Measurements from ENCODE around the gene APEH. TPM values are rescaled to one million over a fixed set of nuclear protein-coding genes. Genes with fewer than 3 reads are reported as not detected.

APEH gene
- total RNA-seq, 1 experiment from 2014 or later, result 246 TPM

- intact Hi-C loops (cut with micrococcal nuclease), result no loop called here
- no peak overlapping the region for H3K27ac ChIP-seq (ENCODE audit: low read depth, low read length)
- CTCF ChIA-PET, result interaction anchor here (1.0 kb wide), 1 partner anchor 126 kb away, joined by 4 read pairs; no protein-coding TSS in a partner anchor
- peaks cover 0 to 26% of the 10 kb centered on the region in 2 experiments; a peak in 2 of 4 replicates for H3K4me1 ChIP-seq (ENCODE audit: control insufficient read depth in 1 of 2, insufficient read depth in 2 of 2, low read length in 2 of 2)
- H3K79me2 ChIP-seq (ENCODE audit: insufficient read depth, low read length), result no peaks in the 10 kb centered on the region
- no peak overlapping the region for H3K9ac ChIP-seq (ENCODE audit: low read length)
- RAD21 ChIA-PET (ENCODE audit: low non-redundant PET in 1 of 2, low total read pairs in 2 of 2, uncharacterized antibody in 2 of 2, unreplicated experiment in 2 of 2), result no interaction called here
- ATAC-seq, result peak; percentile 41; the same call in 1 of the 2 replicates
- H3K9me3 ChIP-seq (ENCODE audit: control insufficient read depth in 1 of 2, insufficient read depth in 1 of 2, low read depth in 1 of 2, low read length in 2 of 2), result no peaks in the 10 kb centered on the region
- H3K36me3 ChIP-seq (ENCODE audit: control insufficient read depth in 1 of 2, insufficient read depth in 2 of 2, low read length in 2 of 2), result no peaks in the 10 kb centered on the region
- no peaks in the 10 kb centered on the region for H3K27me3 ChIP-seq (ENCODE audit: insufficient read depth, low read length)
- no peak overlapping the region for H3K4me3 ChIP-seq (replicated peaks in 1 of 2; ENCODE audit: low read depth in 1 of 2, low read length in 2 of 2)
- no TSS peak for BruUV-seq (replicated peaks)
- POLR2A ChIA-PET, result no interaction called here
- H3K9me2 ChIP-seq (ENCODE audit: insufficient read depth), result no peaks in the 10 kb centered on the region
- no peak for TF ChIP-seq CBX3 (IDR thresholded peaks at IDR 0.05; ENCODE audit: low read depth)
- TF ChIP-seq SRF (IDR thresholded peaks at IDR 0.05; ENCODE audit: low read depth), result no peak
- TF ChIP-seq RAD21 (IDR thresholded peaks at IDR 0.05; ENCODE audit: low read depth), result no peak
- no peak for TF ChIP-seq ZNF274 (IDR thresholded peaks at IDR 0.05; ENCODE audit: low read depth, low read length)
- DNase-seq (ENCODE audit: low read depth, low spot score), result no peak
- H2AFZ ChIP-seq (ENCODE audit: low read depth, low read length, poor library complexity, severe bottlenecking), result no peak overlapping the region
- H4K20me1 ChIP-seq (ENCODE audit: insufficient read depth), result no peaks in the 10 kb centered on the region
- H3K4me2 ChIP-seq (ENCODE audit: low read length), result no peak overlapping the region
Measured at GRCh38 chr3:49665822-49666519, 8.2 kb upstream of the APEH start.

DNA sequence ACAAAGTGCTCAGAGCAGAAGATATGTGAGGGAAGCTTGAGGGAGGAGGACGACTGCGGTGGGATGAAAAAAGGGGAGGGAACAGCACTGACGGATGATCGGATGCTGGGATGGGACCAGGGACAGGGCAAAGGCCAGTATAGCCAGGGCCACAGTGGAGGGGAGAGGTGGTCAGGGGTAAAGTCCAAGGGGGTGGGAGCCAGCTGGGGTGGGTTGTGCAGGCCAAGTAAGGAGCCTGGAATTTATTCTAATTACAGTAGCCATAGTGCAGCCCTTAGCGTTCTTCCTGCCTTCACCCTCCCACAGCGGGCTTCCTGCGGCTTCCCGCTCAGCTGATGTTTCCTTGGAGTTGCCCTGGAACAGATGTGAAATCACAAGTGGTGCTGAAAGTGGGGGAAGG, 7.6 kb upstream of the APEH start:
- CTCF ChIA-PET, result interaction anchor here (0.9 kb wide), 1 partner anchor 127 kb away, joined by 3 read pairs; no protein-coding TSS in a partner anchor
- ATAC-seq, result no peak
- Histone ChIP-seq H3K4me3 (replicated peaks in 1 of 2; ENCODE audit: low read depth in 1 of 2, low read length in 2 of 2) (no peak overlapping the region), H2AFZ (ENCODE audit: low read depth, low read length, poor library complexity, severe bottlenecking) (no peak overlapping the region), H3K4me1 (ENCODE audit: control insufficient read depth in 1 of 2, insufficient read depth in 2 of 2, low read length in 2 of 2) (peaks cover 0 to 25% of the 10 kb centered on the region in 2 experiments; a peak in 3 of 4 replicates), H3K4me2 (ENCODE audit: low read length) (no peak overlapping the region), H3K27ac (ENCODE audit: low read depth, low read length) (no peak overlapping the region), H3K27me3 (ENCODE audit: insufficient read depth, low read length) (no peaks in the 10 kb centered on the region), H3K9me2 (ENCODE audit: insufficient read depth) (no peaks in the 10 kb centered on the region), H3K9me3 (ENCODE audit: control insufficient read depth in 1 of 2, insufficient read depth in 1 of 2, low read depth in 1 of 2, low read length in 2 of 2) (no peaks in the 10 kb centered on the region), H4K20me1 (ENCODE audit: insufficient read depth) (no peaks in the 10 kb centered on the region), H3K36me3 (ENCODE audit: control insufficient read depth in 1 of 2, insufficient read depth in 2 of 2, low read length in 2 of 2) (no peaks in the 10 kb centered on the region), H3K79me2 (ENCODE audit: insufficient read depth, low read length) (no peaks in the 10 kb centered on the region), H3K9ac (ENCODE audit: low read length) (no peak overlapping the region)
- TF ChIP-seq ZFX (IDR thresholded peaks at IDR 0.05) (no peak), EGR1 (IDR thresholded peaks at IDR 0.05; ENCODE audit: low read depth) (no peak)
- POLR2A ChIA-PET, result no interaction called here
- BruUV-seq (replicated peaks), result no TSS peak
- DNase-seq (ENCODE audit: low read depth, low spot score), result no peak
- RAD21 ChIA-PET (ENCODE audit: low non-redundant PET in 1 of 2, low total read pairs in 2 of 2, uncharacterized antibody in 2 of 2, unreplicated experiment in 2 of 2), result no interaction called here
- intact Hi-C loops (cut with micrococcal nuclease), result no loop called here

Data from HCT116 (cell line).